Sigmoid colon (tissue), 7 donors: ENCODE measurements around the gene NBAS. TPM values are rescaled to one million over a fixed set of nuclear protein-coding genes. Genes with fewer than 3 reads are reported as not detected.

ENCODE experiments used
- DNase-seq: peaks from one replicate; pipeline ENCODE4 v3.0.0-alpha.2; 2019
- H3K27ac ChIP-seq, 4 donors: fragments of 200-600 bp; sonication (generic); one replicate each; pipeline ENCODE4 v1.5.1; 2016 to 2019; ENCODE audit warnings: mild to moderate bottlenecking in 1 of 4
- H3K27me3 ChIP-seq, 3 donors: fragments of 200-600 bp; sonication (generic); one replicate each; pipeline ENCODE4 v1.5.1; 2019; ENCODE audit warnings: mild to moderate bottlenecking in 1 of 3
- H3K36me3 ChIP-seq, 4 donors: fragments of 200-600 bp; sonication (generic); one replicate each; pipeline ENCODE4 v1.5.1; 2016 to 2019
- H3K4me1 ChIP-seq, 4 donors: fragments of 200-600 bp; sonication (generic); one replicate each; pipeline ENCODE4 v1.5.1; 2017 to 2019
- H3K4me3 ChIP-seq, 4 donors: fragments of 200-600 bp; sonication (generic); one replicate each; pipeline ENCODE4 v1.5.1; 2017 to 2019; ENCODE audit warnings: mild to moderate bottlenecking in 2 of 4, moderate library complexity in 1 of 4
- H3K9me3 ChIP-seq, 4 donors: fragments of 200-600 bp in 3 of 4; sonication (generic) in 3 of 4; one replicate each; pipeline versions ENCODE4 v1.5.1 to v1.6.1; 2013 to 2019
- EP300 ChIP-seq, 4 donors: sonication (generic); formaldehyde crosslinking; IDR thresholded peaks; one replicate each; pipeline ENCODE4 v1.6.1; 2017; ENCODE audit warnings: antibody characterized with exemption in 4 of 4
- POLR2A ChIP-seq, 2 donors: fragments of 450-650 bp; IDR thresholded peaks; one replicate each; pipeline ENCODE4 v1.6.1; 2016; ENCODE audit warnings: antibody characterized with exemption in 2 of 2, mild to moderate bottlenecking in 2 of 2, moderate library complexity in 2 of 2
- POLR2AphosphoS5 ChIP-seq, 4 donors: sonication (generic); formaldehyde crosslinking; IDR thresholded peaks; one replicate each; pipeline ENCODE4 v1.6.1; 2017; ENCODE audit warnings: antibody characterized with exemption in 4 of 4
- WGBS, 2 donors: extraction: QIAGEN DNeasy Blood & Tissue Kit; methylation state at CpG; one replicate each; pipeline ENCODE4 v1.1.7; 2013; 5-methylcytosine and 5-hydroxymethylcytosine counted together
- intact Hi-C: fragments of 100-400 bp; cut with DNase I; formaldehyde crosslinking; loops from one replicate; pipeline ENCODE4 v1.15.1; 2023
- polyA plus RNA-seq, 3 donors: library from polyadenylated mRNA; stranded (reverse); fragments of 200-250 nt; gene quantifications; one replicate each; pipeline ENCODE4 v1.2.3, GENCODE V29; 2013
- total RNA-seq, 4 donors: library from RNA; depleted of rRNA; stranded (reverse); fragments of >200 nt; gene quantifications; one replicate each; pipeline ENCODE4 v1.1.0, GENCODE V29; 2016
- TF ChIP-seq, protein P1 (sequence below), 4 experiments: fragments of 450-650 bp in 3 of 4; fragments of 200-600 bp in 1 of 4; IDR thresholded peaks; one replicate each; pipeline ENCODE4 v1.5.1; 2016 to 2019; ENCODE audit warnings: antibody characterized with exemption in 4 of 4, mild to moderate bottlenecking in 3 of 4, moderate library complexity in 2 of 4
- donor health status: healthy with polysubstance abuse.
- donor health status: Bipolar disorder and iron deficiency.
- donor health status: healthy.

Gene NBAS
- total and polyA plus RNA-seq, 7 donors: 3.9 to 53.2 (median 41.9) TPM

DNA sequence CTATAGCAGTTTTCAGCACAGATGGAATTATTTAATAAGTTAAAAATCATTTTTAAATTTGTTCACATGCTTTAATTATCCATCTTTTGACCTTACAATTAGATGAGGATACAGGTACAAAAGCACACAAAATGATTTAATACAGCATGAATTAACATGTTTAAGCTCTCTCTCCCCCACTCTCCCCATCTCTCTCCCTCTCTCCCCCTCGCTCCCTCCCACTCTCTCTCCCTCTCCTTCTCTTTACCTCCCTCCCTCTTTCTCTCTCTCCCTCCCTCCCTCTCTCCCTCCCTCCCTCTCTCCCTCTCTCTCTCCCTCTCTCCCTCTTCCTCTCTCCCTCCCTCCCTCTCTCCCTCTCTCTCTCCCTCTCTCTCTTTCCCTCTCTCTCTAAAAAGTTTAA lies 7.6 kb downstream of the NBAS start:
- intact Hi-C loops: no loop called here
- H3K4me3 ChIP-seq: no peak overlapping the region
- no peak for DNase-seq
- no peak overlapping the region for H3K27ac ChIP-seq
- H3K4me1 ChIP-seq: peaks cover 0 to 9% (median 0%) of the 10 kb centered on the region in 4 donors
- no peak for TF ChIP-seq POLR2A (IDR thresholded peaks at IDR 0.05)
- no peak for TF ChIP-seq POLR2AphosphoS5 (IDR thresholded peaks at IDR 0.05)
- no peak for TF ChIP-seq EP300 (IDR thresholded peaks at IDR 0.05)
- TF ChIP-seq, protein P1, sequence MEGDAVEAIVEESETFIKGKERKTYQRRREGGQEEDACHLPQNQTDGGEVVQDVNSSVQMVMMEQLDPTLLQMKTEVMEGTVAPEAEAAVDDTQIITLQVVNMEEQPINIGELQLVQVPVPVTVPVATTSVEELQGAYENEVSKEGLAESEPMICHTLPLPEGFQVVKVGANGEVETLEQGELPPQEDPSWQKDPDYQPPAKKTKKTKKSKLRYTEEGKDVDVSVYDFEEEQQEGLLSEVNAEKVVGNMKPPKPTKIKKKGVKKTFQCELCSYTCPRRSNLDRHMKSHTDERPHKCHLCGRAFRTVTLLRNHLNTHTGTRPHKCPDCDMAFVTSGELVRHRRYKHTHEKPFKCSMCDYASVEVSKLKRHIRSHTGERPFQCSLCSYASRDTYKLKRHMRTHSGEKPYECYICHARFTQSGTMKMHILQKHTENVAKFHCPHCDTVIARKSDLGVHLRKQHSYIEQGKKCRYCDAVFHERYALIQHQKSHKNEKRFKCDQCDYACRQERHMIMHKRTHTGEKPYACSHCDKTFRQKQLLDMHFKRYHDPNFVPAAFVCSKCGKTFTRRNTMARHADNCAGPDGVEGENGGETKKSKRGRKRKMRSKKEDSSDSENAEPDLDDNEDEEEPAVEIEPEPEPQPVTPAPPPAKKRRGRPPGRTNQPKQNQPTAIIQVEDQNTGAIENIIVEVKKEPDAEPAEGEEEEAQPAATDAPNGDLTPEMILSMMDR (IDR thresholded peaks at IDR 0.05): no peak
- no peaks in the 10 kb centered on the region for H3K9me3 ChIP-seq
- 92% methylated on average over 1 of the region's 1 CpG for WGBS, 2 donors
- H3K27me3 ChIP-seq: no peaks in the 10 kb centered on the region
- H3K36me3 ChIP-seq: peaks cover 0 to 46% (median 0%) of the 10 kb centered on the region in 4 donors

DNA sequence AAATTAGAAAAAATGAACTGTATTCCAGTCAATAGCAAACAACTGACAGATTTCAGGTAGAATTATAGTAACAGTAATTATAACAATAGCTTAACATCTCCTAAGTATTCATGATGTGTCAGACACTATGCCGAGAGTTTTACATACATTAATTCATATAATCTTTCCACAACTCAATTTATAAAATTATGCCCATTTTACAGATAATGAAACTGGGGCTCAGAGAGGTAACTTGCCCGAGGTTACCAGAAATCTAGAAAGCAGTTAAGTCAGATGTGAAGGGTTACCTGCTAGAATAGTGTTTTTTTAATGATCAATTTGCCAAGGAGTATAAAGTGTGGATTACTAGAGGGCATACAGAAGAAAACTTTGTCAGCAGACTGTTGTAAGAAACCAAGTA lies 12.2 kb downstream of the NBAS start:
- peaks cover 0 to 45% (median 0%) of the 10 kb centered on the region in 4 donors for H3K36me3 ChIP-seq

DNA sequence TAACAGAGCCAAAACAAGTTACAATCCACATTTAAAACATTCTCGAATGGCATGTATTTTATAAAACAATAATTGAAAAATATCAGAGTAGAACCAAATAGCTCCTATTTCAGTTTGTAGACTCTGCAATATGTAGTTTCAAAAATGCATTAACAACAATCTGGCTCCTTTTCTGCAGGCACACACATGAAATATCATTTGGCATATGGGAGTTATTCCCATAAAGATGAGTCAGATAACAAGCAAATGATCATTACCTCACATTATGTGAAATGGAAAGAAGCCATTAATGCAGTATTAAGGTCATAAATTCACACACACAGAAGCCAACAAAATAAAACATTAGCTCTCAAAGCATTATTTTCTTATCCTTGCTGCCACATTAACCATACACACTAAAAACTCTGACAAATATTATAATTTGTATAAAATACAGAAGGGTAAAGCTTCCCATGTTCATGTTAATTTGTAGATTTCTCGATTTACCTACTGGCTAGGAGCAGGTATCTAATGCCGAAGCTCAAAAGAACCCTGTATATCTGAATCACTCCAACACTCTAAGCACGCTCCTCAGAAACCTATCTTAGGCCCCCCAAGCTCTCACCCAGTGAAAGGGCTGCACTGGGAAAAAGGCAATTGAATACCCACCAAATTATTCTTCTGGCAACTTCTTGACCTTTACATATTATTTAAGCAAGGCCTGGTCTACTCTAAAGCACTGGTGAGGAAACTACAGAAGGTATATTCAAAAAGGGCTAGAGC lies 13.8 kb downstream of the NBAS start:
- no peak overlapping the region for H3K4me3 ChIP-seq
- H3K4me1 ChIP-seq: peaks cover 0 to 6% (median 0%) of the 10 kb centered on the region in 4 donors
- no peaks in the 10 kb centered on the region for H3K27me3 ChIP-seq
- peaks cover 0 to 33% (median 0%) of the 10 kb centered on the region in 4 donors for H3K36me3 ChIP-seq
- H3K27ac ChIP-seq: no peak overlapping the region
- intact Hi-C loops: no loop called here
- no peak for TF ChIP-seq POLR2AphosphoS5 (IDR thresholded peaks at IDR 0.05)
- TF ChIP-seq, protein P1 (IDR thresholded peaks at IDR 0.05): no peak
- TF ChIP-seq POLR2A (IDR thresholded peaks at IDR 0.05): no peak
- TF ChIP-seq EP300 (IDR thresholded peaks at IDR 0.05): no peak
- 94 to 96% methylated on average over 4 of the region's 4 CpGs for WGBS, 2 donors
- H3K9me3 ChIP-seq: no peaks in the 10 kb centered on the region
- no peak for DNase-seq

More for the DNA sequence above, 12.2 kb downstream of the NBAS start:
- TF ChIP-seq POLR2AphosphoS5 (IDR thresholded peaks at IDR 0.05) (no peak), POLR2A (IDR thresholded peaks at IDR 0.05) (no peak), EP300 (IDR thresholded peaks at IDR 0.05) (no peak)
- TF ChIP-seq, protein P1 (IDR thresholded peaks at IDR 0.05): no peak
- Histone ChIP-seq H3K27ac (no peak overlapping the region), H3K9me3 (no peaks in the 10 kb centered on the region), H3K4me1 (no peaks in the 10 kb centered on the region), H3K4me3 (no peak overlapping the region), H3K27me3 (no peaks in the 10 kb centered on the region)
- DNase-seq: no peak
- intact Hi-C loops: no loop called here
- WGBS, 2 donors: 97% methylated on average over 2 of the region's 2 CpGs

DNA sequence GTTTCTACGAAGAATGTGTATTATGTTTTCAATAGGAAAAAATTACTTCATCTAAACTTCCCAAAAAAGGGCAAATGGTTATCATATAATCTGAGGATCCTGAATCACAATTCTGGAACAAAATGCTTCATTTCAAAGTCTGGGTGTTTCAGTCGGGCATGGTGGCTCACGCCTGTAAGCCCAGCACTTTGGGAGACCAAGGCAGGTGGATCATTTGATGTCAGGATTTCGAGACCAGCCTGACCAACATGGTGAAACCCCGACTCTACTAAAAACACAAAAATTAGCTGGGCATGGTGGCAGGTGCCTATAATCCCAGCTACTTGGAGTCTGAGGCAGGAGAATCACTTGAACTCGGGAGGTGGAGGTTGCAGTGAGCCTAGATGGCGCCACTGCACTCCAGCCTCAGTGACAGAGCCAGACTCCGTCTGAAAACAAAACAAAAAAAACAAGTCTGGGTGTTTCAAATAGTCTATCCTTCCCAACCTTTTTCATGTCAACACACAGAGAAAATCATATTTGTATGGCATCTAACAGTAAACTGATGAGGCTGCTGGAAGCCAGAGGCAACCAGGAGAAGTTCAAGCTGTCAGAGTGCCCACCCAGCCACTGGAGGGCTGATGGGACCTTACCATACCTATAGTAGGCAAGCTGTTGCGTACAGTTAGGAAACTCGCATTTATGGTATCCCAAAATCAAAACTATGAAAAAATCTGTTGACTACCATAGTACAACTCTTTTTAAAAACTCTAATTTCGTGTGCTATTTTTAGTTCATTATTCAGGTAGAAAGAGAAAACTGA lies 14.6 kb downstream of the NBAS start:
- Histone ChIP-seq H3K4me3 (no peak overlapping the region), H3K36me3 (peaks cover 0 to 25% (median 0%) of the 10 kb centered on the region in 4 donors), H3K9me3 (no peaks in the 10 kb centered on the region), H3K27ac (no peak overlapping the region), H3K27me3 (no peaks in the 10 kb centered on the region), H3K4me1 (peaks cover 0 to 6% (median 0%) of the 10 kb centered on the region in 4 donors)
- DNase-seq: no peak
- 93 to 94% methylated on average over 11 of the region's 11 CpGs for WGBS, 2 donors
- intact Hi-C loops: no loop called here
- TF ChIP-seq, protein P1 (IDR thresholded peaks at IDR 0.05): no peak
- no peak for TF ChIP-seq EP300 (IDR thresholded peaks at IDR 0.05)
- TF ChIP-seq POLR2AphosphoS5 (IDR thresholded peaks at IDR 0.05): no peak
